ENCODE data around the gene CHRNA1.

The CHRNA1 gene

DNA sequence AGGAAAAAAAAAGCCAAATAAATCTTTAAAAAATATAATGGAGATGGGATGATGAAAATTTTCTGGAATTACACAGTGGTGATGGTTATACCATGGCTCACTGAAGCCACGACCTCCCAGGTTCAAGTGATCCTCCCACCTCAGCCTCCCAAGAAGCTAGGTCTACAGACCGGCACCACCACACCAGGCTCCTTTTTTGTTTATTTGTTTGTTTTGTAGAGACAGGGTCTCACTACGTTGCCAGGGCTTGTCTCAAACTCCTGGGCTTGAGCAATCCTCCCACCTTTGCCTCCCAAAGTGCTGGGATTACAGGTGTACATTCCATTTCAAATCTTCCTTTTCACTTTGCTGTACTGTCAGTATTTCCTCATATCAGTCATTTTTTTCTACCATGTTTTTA is 61.7 kb downstream of the CHRNA1 start:
- TF ChIP-seq, protein P1, sequence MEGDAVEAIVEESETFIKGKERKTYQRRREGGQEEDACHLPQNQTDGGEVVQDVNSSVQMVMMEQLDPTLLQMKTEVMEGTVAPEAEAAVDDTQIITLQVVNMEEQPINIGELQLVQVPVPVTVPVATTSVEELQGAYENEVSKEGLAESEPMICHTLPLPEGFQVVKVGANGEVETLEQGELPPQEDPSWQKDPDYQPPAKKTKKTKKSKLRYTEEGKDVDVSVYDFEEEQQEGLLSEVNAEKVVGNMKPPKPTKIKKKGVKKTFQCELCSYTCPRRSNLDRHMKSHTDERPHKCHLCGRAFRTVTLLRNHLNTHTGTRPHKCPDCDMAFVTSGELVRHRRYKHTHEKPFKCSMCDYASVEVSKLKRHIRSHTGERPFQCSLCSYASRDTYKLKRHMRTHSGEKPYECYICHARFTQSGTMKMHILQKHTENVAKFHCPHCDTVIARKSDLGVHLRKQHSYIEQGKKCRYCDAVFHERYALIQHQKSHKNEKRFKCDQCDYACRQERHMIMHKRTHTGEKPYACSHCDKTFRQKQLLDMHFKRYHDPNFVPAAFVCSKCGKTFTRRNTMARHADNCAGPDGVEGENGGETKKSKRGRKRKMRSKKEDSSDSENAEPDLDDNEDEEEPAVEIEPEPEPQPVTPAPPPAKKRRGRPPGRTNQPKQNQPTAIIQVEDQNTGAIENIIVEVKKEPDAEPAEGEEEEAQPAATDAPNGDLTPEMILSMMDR (IDR thresholded peaks at IDR 0.05; ENCODE audit: low read depth, low read length, missing control alignments), result no peak
- no peak for DNase-seq (ENCODE audit: low read depth)
- H3K4me3 ChIP-seq (ENCODE audit: low read depth, low read length), result no peak overlapping the region

DNA sequence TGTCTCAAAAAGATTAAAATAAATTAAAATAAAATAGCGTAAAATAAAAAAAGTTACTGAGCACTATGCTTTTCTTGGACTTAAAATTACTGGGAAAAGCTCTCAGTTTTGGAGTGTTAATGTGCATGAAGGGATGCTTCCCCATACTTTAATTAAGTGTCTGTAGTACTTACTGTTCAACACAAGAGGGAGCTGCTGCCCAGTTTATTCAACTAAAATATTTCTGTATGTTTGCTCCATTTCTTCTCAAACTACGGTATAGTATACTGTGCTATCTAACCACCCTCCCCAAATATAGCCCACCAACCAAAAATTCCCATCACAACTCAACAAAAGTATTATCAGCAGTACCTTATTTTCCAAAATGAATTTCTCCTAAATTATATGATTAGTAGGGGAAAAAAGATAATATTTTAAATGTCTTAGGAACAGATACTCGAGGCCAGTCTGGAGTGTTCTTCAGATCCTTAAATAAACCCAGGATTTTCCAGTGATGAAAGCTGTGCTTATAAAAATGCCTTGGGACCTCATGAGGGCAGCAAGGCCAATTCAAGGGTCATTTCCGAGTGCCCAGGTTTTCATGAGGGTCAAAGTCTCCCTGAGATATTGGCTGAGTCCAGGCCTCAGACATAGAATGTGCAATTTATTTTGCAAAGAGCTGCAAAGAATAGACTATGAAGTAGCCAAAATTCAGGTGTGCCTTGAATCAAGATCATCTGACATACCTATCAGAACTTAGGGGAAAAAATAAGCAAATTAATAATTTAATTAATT is 64.1 kb downstream of the CHRNA1 start:
- no peak overlapping the region for H3K4me3 ChIP-seq (ENCODE audit: low read depth, low read length)
- TF ChIP-seq, protein P1 (IDR thresholded peaks at IDR 0.05; ENCODE audit: low read depth, low read length, missing control alignments), result peak; percentile 66
- DNase-seq (ENCODE audit: low read depth), result peak; percentile 21
